Fibroblast of the conjunctiva (primary cell): Measurements from ENCODE around the gene CRLF1.

ENCODE experiments used
- DNase-seq: peaks from one replicate; pipeline ENCODE4 v3.0.0-alpha.2; 2010; ENCODE audit warnings: low read depth

The CRLF1 gene, protein sequence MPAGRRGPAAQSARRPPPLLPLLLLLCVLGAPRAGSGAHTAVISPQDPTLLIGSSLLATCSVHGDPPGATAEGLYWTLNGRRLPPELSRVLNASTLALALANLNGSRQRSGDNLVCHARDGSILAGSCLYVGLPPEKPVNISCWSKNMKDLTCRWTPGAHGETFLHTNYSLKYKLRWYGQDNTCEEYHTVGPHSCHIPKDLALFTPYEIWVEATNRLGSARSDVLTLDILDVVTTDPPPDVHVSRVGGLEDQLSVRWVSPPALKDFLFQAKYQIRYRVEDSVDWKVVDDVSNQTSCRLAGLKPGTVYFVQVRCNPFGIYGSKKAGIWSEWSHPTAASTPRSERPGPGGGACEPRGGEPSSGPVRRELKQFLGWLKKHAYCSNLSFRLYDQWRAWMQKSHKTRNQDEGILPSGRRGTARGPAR

DNA sequence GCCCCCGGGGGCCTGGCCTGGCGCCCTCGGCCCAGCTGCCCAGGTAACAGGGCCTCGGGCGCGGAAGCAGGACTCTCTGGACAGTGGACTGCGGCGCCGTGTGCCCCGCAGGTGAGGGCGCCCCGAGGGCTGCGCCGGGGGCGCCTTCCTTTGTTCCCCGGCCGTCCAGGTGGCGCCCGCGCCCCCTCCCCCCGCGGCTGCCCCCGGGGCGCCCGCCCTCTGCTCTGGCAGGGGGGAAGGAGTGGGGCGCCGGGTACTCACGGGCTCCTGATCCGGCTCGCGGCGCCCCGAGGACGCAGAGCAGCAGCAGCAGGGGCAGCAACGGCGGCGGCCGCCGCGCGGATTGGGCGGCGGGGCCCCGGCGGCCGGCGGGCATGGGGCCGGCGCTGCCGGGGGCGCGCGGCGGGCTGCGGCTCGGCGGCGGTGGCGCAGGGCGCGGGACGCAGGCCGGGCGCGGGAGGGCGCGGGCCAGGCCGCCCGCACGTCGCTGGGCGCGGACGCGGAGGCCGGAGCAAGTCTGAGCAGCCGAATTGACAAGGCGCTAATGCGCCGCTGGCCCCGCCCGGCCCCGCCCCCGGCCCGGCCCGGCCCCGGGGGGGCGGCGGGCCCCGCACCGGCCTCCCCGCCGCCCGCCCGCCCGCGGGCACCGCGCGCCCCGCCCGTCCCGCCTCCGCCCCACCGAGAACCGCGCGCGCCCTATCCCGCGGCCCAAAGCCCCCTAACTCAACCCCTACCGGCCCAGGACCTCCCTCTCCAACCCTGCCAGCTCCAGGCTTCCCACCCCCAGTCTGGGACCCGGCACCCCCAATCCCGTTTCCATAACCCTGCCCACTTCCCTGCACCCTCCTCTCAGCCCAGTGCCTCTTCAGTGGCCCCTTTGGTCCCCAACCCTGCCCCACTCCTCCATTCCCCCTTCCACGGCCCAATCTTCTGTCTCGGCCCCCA lies at the start of gene CRLF1:
CRLF1 (minus strand) TSS at position 519 of the 945 bp plus-strand sequence; CDS start at position 376, 143 bp downstream.
- no peak for DNase-seq

DNA sequence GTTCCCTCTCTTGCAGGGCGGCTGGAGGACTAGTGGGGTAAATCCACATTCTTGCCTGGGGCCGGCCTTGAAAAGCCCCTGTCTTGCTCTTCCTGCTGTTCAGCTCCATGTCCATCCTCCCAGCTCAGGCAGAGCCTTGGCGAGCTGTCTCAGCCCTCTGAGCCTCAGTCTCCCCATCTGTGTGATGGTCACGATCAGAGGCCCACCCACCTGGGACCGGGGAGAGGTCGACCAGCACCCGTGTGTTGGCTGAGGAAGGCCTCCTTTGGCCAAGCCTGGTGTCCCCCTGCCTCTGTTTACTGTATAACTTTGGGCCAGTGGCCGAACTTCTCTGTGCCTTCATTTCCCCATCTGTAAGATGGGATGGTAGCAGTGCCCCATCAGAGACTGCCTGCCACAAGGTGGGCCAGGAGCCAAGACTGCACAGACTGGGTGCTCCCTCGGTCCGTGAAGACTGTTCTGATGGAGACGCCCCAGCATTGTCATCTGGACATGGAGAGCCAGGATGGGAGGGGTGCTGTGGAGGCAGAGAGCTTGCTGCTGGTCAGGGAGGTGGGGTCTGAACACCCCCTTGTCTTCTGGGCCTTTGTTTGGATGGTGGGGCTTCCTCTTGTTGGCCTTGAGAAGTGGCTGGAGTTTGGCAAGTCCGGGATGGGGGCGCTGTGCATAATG lies 48.7 kb upstream of the CRLF1 start:
- no peak for DNase-seq

DNA sequence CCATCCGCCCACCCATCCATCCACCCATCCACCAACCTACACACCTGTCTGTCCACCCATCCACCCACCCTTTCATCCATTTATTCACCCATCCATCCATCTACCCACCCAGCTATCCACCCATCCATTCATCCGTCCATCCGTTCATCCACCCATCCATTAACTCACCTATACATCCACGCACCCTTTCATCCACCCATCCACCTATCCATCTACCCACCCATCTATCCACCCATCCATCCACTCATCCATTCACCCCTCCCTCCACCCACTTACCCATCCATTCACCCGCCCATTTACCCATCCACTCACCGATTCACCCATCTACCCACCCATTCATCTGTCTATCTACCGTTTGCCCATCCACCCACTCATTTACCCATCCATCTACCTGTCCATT lies 47.9 kb upstream of the CRLF1 start:
- no peak for DNase-seq

DNA sequence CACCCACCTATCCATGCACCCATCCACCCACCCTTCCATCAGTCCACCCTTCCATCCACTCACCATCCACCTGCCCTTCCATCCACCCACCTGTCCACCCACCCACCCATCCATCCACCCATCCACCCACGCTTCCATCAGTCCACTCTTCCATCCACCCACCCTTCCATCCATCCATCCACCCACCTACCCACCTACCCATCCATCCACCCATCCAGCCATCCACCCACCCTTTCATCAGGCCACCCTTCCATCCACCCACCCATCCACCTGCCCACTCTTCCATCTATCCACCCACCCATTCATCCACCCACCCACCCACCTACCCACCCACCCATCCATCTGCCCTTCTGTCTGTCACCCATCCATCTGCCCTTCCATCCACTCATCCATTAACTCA lies 47.3 kb upstream of the CRLF1 start:
- DNase-seq, result no peak

DNA sequence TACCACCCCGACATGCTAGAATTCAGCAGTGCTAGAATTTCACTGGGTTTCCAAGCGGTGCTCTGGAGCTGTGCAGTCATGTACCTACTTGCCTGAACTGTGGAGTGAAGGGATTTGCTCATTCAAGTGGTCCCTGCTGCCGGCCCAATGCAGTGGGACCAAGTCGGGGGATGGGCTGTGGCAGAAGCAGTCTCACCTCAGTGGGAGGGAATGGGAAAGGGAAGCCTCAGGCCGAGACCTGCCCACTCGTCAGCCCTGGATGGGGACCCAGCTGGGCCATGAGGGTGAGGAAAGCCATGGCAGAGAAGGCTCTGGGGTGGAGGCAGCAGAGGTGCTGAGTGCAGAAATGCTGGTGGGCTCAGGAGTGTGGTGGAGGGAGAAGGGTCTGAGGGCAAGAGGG lies 45.1 kb upstream of the CRLF1 start:
- DNase-seq, result no peak

DNA sequence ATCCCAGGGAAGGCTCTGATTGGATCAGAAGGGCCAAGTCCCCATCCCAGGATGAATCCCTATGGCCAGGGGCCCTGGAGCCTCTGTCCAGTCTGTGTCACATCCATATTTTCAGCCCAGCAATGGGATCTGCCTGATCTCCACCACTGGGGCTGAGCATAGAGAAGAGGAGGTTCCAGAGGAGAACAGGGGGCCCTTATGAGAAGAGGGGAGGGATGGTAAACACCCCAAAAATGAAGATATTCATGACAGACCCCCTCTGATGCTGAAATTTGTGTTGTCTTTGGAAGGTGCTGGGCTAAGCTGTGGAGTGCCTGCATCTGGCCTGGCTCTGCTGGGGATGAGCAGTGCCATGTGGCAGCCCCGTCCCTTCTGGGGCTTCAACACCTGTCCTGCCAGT lies 44.7 kb upstream of the CRLF1 start:
- DNase-seq, result no peak

DNA sequence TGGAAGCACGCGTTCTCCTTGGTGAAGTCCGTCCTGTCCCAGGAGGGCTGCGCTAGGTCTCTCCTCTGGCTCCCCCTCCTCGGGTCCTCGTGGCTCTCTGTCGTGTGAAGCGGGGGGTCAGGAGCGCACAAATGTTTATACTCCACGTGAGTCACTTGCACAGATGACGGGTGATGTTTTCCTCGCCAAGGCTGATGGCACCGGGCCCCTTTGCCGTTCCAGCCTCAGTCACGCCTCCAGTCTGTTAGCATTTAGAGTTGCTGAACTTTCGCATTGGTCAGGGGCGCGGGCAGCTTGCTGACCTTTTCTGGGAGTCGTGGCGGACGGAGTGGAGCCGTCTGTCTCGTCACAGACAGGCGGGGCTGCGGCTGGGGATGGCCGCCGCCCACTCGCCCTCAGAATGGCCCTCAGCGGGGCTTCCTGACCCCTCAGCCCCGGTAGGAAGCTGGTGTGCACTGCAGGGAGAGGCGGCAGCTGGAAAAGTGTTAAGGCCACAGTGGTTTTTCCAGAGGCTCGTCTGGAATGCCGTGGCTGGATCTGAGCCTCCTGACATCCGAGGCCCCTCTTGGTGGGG lies 44.0 kb upstream of the CRLF1 start:
- DNase-seq, result no peak

DNA sequence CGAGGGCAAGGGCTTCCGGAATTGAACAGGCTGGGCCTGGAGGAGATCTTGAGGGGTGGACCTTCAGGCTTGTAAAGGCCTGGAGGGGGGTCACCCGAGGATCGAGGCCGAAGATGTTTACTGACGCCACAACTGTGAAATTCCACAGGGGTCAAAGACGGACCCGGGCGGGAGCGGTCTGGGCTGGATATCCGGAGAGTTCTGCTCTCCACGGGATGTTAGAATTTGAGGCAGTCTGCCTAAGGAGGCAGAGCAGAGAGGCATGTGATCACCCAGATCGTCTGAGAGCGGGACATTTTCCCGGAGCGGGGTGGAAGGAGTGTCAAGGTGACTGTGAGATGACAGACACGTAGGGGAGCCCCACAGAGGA lies 43.4 kb upstream of the CRLF1 start:
- no peak for DNase-seq

DNA sequence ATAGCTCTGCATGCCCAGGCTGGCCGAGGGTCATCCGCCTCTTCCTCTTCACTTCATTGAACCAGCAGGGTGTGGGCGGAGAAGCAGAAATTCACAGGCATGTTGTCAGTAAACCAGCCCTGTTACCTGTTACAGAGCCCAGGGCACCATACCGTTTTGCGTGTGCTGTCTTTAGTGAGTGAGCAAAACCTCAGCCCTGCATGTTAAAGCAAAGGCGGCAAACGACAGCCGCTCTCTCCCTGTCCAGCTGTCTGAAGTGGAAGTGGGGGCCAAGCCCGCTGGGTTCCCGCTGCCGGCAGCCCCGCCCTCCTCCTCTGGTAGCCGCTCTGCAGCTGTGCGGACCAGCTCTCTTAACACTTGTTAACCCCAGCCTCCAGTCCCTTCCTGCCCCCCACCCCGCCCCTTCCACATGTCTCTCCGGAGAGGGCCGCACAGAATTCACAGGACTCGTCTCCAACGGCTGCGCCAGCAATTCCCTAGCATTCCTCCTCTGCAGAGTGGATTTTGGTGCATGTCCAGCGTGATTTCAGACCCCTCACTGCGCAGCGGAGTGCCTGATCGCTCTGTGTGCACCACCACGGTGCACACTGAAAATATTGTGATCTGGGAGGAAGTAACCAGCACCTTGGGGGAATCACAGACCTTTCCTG lies 42.9 kb upstream of the CRLF1 start:
- DNase-seq, result no peak

DNA sequence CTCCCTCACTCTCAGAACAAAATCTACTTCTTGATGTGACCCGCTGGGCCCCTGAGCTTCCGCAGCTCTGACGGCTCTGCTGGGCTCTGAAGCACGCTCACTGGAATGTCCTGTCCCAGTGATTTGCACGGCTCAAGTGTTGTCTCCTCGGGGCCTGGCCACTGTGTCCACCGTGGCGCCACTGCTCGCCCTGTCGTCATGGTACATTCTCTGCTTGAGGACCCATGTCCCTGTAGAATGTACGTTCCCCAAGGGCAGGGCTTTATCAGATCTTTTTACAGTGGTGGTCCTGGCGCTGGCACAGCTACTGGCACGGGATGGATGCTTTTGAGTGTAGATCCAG lies 42.3 kb upstream of the CRLF1 start:
- DNase-seq, result no peak

DNA sequence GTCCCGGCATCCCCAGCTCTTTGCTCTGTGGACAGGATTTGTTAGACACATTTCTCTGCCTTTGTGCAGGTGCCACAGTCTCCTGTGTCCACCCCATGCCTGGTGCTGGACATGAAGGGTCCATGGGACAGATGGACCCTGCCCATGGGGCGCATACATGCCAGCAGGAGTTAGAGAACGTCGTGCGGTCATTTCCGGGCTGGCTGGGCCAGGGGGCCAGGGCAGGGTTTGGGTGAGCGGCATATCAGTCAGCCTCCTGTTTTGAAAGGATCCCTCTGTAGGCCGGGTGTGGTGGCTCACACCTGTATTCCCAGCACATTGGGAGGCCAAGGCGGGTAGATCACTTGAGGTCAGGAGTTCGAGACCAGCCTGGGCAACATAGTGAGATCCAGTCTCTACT lies 41.2 kb upstream of the CRLF1 start:
- DNase-seq, result no peak

DNA sequence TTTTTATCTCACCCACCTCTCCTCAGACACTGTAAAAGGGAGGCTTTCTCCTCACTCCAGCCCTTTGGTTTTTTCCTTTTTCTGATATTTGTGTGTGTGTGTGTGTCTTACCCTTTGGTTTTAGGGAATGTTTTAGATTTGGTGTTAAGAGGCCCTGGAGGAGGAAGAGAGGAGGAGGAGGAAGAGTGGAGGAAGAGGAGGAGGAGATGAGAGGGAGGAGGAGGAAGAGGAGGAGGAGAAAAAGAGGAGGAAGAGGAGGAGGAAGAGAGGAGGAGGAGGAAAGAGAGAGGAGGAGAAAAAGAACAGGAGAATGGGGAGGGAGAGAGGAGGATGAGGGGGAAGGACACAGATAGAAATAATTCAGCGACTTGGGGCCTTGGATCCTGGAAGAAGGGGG lies 40.8 kb upstream of the CRLF1 start:
- no peak for DNase-seq

DNA sequence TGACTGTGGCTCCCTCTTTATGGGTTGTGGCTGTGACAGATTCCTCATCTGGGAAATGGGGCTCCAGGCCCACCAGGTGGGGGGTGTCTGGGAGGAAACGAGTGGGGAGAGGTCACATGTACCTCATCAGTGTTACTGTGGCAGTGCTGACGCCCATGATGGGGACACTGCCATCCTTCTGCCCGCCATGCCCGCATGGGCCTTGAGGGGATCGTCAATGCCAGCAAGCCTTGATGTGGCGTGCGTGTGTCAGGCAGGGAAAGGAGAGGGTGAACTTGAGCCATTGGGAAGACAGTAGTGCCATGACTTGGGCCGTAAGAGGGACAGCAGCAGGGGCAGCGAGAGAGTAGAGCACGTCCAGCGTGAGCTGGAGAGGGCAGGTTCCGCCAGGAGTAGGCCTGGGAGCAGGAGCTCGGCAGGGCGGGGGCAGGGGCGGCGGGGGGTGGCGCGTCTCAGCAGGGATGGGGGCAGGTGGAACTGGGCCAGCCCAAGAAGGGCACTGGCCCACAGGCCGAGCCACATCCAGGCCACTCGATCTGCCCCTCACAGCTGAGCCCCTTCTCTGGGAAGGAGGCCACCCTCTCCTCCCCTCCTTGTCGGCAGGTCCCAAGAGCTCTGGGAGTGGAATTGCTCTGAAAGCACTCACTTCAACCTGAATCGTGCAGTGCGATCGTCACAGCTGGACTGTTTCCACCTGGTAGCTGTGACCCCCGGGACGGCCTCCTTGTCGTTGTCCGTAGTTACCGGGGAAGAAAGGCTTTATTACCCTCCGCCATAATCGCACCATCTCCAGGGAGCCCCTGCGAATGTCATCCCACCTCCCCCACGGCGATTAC lies 40.2 kb upstream of the CRLF1 start:
- DNase-seq, result no peak

DNA sequence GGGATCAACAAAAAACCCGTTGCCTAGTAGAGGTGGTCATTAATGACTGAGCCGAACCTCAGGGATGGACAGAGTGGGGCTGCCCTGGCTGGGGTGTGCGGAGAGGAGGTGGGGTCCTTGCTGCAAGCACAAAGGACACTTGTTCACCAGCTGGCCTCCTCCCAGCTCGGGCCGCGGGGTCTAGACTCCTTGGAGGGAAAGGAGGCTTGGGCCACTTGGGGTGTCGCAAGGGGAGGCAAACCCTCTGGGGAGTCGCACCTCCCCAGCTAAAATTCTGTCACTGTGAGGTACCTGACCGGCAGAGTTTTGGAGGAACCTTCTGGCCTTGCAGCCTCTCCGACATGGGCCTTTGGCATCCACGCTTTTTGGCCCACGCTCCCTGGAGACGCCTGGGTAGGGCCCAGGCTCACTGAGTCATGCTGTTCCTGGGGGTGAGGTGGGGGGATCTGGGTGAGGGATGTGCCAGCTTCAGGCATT lies 38.5 kb upstream of the CRLF1 start:
- no peak for DNase-seq

DNA sequence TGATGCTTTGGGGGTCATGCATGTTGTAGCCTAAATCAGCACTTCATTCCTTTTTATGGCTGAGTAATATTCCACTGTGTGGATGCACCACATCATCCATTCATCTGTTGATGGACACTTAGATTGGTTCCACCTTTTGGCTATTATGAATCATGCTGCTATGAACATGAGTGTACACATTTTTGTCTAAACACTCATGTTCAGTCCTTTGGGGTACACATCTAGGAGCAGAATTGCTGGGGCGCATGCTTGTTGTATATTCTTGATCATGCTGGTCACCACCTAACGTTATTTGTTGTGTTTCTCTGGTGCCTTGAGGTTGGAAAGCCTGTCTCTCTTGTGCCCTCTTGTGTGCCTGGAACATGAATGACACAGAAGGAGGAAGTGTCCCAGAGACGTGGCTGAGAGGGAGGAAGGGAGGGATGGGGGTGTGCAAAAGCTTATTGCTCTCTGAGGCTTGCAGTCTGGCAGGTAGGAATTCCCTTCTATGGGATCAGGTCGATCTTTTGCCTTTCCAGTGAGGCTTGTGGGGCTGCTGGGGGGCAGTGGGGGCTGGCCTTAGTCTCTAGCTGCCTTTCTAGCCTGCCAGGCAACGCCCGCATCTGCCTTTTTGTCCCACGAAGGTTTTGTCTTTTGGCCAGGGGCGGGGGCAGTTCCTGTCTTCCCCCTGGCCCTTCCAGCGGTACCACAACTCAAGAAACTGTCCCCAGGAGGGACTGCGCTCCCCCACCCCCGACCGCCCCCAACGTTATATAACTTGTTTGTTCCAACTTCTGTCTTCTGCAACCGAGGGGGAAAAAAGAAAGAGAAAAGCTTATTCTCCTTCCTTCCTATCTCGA lies 37.8 kb upstream of the CRLF1 start:
- no peak for DNase-seq

DNA sequence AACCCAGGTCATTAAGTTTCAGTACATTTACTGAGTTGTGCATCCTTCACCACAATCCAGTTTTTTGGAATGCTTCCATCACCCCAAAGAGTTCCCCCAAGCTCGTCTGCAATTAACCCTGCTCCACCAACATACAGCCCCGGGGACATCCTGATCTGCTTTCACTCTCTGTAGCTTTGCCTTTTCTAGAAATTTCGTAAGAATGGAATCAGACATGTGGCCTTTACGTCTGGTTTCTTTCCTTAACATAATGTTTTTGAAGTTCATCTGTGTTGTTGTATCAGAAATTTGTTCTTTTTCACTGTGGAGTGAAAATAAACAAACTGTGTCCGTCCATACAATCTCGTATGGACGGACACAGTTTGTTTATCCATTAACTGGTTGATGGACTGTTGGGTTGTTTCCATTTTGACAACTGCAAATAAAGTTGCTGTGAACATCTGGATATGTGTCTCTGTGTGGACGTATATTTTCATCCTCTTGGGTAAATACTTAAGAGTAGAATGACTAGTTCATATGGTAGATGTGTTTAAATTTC lies 33.2 kb upstream of the CRLF1 start:
- DNase-seq, result no peak

DNA sequence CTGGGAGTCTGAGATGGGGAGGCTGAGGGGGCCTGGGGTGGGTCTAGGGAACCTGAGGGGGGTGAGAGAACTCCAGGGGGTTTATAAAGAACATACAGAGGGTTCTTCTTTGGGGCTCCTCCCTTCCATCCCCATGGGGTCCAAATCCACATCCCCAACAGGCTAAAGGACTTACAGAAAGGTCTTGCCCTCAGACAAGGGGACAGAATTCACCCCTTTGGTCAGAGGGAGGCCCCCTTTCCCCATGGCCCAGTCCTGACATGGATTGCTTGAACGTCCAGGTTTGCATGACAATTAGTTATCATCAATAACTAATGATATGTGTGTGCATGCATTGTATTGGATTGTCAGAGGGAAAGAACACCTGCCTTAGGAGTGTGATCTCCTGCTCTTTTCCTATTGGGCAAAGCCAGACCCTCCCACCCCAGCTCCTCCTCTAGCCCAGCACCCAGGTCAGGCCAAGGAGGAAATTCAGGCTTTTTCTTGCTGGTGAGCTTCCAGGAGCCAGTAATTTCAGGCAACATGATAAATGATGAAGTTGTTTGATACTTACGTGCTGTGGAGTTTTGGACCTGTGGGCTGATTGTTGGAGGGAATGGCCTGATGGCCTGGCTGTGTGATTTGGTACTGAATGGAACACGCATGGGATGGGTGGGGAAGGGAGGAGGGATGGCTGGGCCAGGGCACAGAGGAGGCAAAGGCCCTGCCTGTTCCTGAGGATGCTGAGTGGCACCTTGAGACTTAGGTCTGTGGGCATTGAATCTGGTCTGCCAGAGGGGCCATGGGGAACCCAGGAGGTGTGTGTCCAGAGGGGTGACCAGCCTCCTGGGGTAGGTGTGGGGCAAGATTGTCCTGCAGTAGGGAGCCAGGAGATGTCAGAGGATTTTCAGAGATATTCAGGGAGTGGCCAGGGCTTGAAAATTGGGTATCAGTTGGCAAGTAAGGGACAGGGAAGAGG lies 31.4 kb upstream of the CRLF1 start:
- no peak for DNase-seq

DNA sequence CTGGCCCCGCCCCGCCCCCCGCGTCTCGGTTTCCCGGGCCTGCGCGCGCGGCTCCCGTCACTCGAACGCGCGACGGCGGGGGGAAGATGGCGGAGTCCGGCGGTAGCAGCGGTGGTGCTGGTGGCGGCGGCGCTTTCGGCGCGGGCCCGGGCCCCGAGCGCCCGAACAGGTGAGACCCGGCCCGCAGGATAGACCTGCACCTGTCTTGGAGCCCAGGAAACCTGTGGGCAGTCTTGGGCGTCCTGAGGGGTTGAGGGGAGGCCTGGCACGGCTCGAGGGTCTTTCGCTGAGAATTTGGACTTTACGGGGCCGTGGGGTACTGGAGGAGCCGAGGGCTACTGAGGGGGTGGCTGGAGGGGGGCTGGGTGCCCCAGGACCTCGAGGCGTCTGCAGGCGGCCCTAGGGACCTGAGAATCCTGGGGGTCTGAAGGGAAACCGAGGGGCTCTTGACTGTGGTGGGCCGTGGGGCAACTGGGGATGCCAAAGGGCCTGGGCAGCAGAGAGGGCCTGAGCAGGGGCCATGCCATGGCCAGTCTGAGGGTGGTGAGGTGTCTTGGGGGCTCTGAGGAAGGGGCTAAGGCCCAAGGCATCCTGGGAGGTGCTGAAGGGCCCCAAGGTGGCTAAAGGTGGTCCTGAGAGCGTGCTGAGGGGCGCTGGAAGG lies 30.5 kb upstream of the CRLF1 start, which contains the start of gene KLHL26:
KLHL26 (plus strand) TSS at position 60 of the 661 bp plus-strand sequence; CDS start at position 87, 27 bp downstream.
- no peak for DNase-seq
